CD4-positive, alpha-beta T cell treated with Interferon alpha-2 for 1 hour (primary cell): Measurements from ENCODE around the gene OVOL2.
"Not testable (repeated sequence)": the region's sequence is repeated elsewhere in the genome, so short reads cannot be mapped to it uniquely, and the experiment has no call there.

Experiments used
- DNase-seq, 2 donors: peaks; one replicate each; pipeline ENCODE4 v3.0.0-alpha.2; 2020 to 2022

Gene OVOL2

DNA sequence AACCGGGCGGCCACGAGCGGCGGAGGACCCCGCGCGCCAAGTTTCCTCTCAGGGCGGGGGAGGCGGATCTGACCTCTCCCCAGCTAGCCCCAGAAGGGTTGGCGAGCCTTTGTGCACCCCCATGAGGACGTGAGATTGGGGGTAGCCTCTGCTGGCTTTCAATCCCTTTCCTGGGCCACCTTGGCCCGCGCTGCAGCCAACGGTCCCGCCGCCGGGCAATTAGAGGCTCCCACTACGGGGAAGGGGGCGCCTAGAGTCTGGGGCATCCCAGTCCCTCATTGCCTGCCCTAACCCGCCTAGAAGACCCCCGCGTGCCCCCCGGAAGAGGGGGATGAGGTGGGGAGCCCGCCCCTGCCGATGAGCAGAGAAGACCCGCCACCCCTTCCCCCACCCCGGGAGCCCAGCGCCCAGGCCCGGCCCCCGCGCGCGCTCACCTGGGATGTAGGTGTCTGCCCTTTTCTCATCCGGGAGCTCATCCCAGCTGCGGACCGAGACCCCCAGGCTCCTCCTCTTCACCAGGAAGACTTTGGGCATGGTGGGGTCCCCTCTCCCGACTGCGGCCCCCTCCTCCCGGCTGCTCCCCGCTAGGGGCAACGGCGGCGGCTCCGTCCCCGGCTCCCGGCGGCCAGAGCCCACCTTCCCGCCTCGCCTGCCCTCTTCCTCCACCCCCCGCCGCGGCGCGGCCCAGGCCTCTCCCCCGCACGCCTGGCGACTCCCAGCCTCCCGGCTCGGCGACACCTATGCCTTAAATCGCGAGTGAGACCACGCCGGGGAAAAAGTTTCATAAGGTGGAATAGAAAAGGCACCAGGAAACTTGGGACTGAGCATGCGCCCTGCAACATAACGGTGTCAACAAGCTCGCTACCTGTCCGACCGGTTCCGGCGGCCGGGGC lies at the start of gene OVOL2:
OVOL2 (minus strand) TSS at position 816 of the 893 bp plus-strand sequence; CDS start at position 534, 282 bp downstream.
- DNase-seq, result no peak

DNA sequence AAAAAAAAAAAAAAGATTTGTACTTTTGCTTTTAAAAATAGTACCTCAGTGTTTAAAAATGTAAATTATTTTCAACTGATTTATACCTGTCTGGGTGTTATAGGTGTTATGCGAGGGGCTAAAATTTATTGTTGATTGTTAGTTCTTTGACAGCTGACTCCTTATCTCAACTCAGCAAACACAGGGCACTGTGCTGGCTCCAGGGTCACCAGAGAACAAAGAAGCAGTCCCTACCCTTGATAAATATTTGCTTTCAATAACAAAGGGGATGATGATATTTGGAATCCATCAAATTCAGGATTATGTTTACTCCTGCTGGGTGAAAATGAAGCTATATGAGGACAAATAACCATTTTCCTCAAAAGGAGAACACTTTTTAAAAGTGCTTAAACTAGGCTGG lies 45.8 kb upstream of the OVOL2 start:
- DNase-seq, result no peak

DNA sequence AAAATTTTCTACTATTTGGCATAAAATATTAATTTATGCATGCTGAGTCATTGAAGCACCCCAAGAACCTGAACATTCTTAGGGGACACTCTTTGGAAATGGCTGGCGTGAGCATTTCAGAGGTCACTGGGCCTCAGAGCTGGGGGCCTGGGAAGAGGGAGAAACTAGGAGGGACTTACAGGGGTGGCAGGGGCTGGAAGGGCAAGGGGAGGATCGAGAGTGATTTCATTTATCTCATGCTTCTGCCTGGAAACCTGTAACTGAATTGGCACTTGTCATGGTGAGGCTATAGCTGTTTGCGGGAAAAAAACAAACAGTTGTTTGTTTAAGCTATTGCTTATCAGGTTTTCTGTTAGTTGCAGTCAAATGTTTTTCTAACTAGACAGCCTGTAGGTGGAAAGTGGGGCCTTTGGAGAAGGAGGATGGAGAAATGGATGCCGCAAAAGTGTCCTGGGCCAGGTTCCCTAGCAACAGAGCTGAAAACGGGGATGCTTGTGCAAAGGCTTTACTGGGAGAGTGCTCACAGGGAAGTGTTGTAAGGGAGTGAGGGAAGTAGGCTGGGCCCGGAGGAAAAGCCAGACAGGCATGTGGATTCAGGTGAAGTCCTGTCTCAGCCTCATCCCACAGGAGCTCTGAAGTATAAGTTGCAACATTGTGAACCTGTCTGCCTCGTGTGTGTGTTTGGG lies 43.6 kb upstream of the OVOL2 start:
- no peak for DNase-seq

DNA sequence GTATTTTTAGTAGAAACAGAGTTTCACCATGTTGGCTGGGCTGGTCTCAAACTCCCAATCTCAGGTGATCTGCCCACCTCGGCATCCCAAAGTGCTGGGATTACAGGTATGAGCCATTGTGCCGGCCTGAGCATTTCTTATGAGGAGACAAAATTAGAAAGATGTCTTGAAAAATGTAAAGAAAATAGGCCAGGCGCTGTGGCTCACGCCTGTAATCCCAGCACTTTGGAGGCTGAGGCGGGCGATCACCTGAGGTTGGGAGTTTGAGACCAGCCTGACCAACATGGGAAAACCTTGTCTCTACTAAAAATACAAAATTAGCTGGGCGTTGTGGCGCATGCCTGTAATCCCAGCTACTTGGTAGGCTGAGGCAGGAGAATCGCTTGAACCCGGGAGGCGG lies 42.9 kb upstream of the OVOL2 start:
- not testable (repeated sequence) for DNase-seq

DNA sequence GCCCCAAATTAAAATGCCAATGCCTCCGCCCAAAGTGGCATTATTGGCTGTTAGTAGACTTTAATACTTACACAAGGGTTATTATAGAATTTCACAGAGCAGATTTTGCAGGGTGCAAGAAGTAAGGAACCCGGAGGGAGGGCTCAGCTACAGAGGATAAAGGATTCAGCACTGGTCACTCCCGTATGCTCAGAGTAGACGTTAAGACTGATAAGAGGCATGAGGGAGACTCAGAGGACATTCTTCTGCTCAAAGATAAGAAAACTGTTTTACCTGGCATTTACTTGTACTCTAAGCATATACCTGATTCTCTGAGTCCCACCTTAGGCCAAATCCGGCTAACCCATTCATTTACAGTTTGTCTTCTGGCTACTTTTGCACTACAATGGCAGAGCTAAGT lies 36.5 kb upstream of the OVOL2 start:
- no peak for DNase-seq

DNA sequence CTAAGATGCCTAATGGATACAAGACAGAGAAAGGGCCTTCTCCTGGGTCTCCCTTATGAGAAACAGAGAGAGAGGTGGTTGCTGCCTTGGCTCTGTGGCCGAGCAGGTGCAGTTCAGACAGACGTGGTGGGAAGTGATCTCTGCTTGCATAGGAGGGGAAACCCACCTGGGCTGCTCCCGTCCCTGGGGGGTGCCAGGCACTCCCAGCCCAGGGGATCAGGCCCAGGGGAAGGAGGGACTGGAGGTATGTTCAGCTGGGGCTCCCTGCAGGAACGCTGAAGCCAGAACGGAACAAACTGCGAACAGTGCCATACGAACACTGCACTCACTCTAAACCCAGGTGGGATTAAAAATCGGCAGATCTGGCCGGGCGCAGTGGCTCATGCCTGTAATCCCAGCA lies 35.7 kb upstream of the OVOL2 start:
- no peak for DNase-seq

DNA sequence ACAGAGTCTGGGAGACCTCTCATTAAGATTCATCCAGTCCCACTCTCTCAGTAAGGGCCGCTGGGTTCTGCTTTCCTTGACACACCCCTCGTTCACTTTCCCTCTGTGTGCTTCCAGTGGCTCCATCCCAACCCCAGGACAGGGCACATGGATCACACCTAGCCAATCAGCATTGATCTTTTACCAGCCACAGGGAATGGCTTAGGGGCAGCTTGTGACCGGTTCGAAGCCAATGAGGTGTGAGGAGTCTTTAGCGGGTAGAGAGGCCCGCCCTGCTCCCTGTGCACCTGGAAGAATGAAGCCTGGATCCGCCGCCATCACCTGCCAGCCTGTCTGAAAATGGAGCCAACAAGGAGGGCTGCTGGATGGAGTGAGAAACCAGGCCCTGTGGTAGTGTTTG lies 35.2 kb upstream of the OVOL2 start:
- no peak for DNase-seq

DNA sequence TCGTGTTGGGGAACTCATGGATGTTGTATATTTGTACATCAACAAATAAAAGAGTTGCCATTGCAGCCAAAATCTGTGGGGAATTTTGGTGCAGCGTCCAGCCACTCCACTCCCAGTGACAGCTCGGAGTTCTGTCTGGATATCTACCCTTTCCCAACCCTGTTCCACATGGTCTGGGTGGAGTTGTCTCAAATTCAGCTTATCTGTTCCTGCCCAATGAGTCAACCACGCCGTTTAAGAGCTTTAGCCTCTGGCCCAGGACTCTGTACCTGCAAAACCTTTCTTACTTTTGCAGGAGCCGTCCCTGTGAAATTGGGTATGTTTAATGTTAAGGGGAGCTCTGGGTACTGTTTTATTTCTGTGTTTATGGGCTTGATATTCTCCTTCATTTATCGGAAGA lies 33.9 kb upstream of the OVOL2 start:
- DNase-seq, result no peak

DNA sequence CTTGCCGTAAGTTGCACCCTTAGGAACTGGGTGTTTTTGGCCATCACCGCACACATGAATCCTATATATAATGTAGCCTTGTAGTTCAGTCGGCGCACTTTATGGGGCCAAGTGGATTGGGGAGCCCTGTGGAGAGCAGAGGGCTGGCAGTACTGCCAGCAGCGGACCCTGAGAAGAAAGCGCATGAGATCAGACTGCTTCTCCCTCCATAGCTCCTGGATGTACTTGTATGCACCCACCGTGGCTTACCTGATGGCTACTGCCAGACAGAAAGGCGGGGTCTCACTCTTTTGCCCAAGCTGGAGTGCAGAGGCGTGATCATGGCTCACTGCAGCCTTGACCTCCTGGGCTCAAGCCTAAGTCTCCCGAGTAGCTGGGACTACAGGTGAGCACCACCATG lies 32.8 kb upstream of the OVOL2 start:
- no peak for DNase-seq

DNA sequence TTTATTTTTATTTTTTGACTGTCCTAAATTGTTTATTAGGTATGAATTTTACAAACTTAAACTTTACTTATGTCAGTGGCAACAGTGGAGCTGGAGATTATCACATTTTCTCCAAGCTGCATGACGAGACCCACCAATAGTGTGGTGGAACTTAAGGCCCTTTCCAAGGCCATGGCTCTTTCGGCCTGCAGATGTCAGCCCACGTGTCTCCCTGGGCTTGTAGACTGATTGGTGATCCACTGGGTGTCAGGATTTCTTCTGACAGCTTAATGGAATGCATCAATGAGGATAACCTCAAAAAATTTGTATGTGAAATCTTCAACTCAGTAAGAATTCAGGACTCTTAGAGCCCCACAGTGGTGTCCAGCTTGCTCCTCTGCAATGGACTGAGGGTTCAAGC lies 32.3 kb upstream of the OVOL2 start:
- DNase-seq, result no peak

DNA sequence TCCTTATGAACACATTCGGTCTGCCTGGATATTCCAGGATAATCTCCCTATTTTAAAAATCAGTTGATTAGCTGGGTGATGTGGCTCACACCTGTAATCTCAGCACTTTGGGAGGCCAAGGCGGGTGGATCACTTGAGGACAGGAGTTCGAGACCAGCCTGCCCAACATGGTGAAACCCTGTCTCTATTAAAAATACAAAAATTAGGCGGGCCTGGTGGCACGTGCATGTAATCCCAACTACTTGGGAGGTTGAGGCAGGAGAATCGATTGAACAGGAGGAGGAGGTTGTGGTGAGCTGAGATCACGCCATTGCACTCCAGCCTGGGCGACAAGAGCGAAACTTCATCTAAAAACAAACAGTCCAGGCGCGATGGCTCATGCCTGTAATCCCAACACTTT lies 31.1 kb upstream of the OVOL2 start:
- not testable (repeated sequence) for DNase-seq

DNA sequence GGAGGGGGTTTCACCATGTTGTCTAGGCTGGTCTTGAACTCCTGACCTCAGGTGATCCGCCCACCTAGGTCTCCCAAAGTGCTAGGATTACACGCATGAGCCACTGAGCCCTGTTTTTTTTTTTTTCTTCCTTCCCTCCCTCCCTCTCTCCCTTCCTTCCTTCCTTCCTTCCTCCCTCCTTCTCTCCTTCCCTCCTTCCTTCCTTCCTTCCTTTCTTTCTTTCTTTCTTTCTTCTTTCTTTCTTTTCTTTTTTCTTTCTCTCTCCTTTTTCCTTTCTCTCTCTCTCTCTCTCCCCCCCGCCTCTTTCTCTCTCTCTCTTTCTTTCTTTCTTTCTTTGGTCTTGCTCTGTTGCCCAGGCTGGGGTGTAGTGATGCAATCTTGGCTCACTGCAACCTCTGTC lies 30.6 kb upstream of the OVOL2 start:
- DNase-seq, result not testable (repeated sequence)

DNA sequence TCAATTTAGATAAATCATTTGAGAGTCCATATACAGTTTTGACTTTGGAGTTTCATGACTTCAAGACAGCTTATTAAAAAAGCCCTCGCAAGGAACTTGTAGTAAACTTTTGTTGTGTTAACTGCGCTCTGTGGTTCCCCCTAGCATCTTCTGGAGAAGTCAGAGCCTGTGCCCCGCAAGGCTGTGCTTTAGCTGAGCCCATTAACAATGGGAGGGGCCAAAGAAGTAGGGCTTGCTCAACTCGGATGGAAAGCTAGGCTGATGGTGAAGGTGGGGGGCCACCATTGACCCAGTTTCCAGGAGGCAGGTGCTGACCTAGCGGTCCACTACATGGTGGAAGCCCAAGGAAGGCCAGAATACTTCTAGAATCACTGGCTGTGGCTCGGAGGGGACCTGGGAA lies 29.3 kb upstream of the OVOL2 start:
- no peak for DNase-seq

DNA sequence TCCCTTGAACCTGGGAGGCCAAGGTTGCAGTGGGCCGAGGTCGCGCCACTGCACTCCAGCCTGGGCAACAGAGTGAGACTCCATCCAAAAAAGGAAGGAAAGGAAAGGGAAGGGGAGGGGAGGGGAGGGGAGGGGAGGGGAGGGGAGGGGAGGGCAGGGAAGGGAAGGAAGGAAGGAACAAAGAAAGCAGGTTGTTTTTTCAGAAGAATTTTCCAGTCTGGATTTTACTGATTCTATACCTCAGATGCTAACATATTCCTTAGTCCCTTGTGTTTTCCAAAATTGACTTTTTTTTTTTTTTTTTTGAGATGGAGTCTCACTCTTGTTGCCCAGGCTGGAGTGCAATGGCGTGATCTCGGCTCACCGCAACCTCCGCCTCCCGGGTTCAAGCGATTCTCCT lies 23.1 kb upstream of the OVOL2 start:
- not testable (repeated sequence) for DNase-seq

DNA sequence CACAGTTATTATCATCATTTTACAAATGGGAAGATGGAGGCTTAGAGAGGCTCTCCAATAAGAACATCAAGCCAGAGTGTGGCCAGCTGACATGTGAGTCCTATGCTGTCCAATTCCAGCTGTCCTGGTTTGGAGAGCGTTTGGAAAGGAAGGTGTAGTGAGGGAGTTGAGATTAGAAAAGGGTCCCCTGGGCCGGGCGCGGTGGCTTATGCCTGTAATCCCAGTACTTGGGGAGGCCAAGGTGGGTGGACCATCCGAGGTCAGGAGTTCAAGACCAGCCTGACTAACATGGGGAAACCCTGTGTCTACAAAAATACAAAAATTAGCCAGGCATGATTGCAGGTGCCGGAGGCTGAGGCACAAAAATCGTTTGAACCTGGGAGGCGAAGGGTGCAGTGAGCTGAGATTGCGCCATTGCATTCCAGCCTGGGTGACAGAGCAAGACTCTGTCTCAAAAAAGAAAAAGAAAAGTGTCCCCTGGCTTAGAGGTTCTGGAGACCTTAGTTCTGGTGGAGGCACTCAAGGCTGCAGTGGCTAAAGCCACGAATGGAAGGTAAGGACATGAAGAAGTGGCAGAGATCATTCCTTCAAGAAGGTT lies 22.1 kb upstream of the OVOL2 start:
- no peak for DNase-seq

DNA sequence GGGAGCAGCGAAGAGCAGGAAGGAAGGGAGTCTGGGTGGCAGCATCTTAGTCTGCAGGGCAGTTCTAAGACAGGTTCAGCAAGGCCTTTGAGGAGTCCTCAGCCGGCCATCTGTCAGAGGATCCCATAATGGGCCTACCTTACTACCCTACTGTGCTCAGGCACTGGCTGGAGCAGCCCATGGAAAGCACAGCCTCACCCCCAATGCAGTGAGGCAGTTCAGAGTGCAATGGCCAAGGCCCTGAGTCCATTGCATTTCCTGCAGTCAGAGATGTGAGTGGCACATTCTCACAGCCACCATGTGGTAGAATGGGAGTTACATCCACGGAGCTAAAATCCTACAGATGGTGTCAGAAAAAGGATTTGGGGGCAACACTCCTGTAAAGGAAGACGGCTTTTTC lies 19.4 kb upstream of the OVOL2 start:
- no peak for DNase-seq

DNA sequence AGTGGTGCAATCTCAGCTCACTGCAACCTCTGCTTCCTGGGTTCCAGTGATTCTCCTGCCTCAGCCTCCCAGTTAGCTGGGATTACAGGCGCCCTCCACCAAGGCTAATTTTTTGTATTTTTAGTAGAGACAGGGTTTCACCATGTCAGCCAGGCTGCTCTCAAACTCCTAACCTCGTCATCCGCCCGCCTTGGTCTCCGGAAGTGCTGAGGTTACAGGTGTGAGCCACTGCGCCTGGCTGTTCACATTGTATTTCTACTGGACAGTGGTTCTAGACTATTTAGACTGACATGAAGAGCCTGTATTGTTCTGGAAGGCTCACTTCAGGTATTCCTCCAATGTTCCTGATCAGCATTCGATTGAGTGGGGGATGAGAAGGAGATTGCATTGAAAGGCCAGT lies 14.8 kb upstream of the OVOL2 start:
- DNase-seq, result no peak

DNA sequence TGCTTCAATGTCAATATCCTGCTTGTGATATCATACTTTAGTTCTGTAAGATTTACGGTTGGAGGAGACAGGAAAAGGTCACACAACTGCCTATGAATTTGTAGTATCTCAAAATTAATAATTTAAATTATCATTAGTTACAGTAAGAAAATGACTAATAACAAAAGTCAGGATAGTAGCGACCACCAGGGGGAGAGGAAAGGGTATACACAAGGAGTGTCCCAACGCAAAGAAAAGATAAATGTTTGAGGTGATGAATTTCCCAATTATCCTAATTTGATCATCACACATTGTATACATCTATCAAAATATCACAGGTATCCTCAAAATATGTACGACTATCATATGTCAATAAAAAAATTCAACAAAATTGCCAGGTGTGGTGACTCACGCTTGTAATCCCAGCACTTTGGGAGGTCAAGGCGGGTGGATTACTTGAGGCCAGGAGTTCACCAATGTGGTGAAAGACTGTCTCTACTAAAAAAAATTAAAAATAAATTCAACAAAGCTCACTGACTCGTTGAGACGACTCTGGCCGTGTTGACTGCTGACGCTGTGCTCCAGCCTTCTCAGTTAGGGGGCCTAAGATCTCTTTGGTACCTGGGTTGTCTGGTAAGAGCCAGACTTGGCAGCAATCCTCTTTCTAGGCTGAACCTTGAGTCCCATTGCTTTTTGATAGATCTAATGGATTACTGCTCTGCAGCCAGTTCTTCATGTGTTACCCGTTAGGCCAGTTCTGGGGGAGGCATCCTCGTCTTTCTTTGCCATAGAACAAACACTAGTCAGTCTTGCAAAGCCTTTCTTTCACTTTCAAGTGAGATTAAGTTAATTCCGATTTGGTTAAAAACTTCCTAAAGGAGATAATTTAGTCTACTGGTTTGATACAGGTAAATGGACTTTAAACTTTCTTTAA lies 9.0 kb upstream of the OVOL2 start:
- DNase-seq, result no peak

DNA sequence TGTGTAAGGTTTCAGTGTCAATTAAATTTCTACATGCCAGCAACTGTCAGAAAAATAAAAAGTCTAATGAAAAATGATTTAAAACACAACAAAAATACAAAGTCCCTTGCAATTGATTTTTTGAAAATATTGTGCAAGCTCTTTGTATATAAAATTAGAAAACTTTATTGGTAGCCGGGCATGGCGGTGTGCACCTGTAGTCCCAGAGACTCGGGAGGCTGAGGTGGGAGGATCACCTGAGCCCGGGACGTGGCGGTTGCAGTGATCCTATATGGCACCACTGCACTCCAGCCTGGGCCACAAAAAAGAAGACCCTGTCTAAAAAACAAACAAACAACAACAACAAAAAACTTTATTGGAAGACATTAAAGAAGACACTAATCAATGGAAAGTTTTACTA lies 6.0 kb upstream of the OVOL2 start:
- DNase-seq, result no peak

DNA sequence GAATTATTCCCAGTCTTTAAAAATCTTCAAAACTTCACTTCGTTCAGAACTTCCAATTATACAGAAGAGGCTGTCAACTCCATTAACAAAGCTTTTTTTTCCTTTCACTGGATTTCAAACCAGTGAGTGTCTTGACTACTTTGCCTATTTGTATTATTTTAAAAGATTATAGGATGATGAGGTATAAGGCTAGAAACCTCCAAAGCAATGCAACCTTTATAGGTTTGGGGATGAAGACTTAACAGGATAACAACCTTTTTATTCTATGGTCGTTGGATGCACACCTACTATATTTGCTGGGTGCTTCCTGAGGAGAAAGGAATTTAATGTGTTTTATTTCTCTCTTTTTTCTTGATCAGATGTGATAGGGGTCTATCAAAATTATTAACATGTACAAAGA lies 1.9 kb upstream of the OVOL2 start:
- DNase-seq, result no peak

DNA sequence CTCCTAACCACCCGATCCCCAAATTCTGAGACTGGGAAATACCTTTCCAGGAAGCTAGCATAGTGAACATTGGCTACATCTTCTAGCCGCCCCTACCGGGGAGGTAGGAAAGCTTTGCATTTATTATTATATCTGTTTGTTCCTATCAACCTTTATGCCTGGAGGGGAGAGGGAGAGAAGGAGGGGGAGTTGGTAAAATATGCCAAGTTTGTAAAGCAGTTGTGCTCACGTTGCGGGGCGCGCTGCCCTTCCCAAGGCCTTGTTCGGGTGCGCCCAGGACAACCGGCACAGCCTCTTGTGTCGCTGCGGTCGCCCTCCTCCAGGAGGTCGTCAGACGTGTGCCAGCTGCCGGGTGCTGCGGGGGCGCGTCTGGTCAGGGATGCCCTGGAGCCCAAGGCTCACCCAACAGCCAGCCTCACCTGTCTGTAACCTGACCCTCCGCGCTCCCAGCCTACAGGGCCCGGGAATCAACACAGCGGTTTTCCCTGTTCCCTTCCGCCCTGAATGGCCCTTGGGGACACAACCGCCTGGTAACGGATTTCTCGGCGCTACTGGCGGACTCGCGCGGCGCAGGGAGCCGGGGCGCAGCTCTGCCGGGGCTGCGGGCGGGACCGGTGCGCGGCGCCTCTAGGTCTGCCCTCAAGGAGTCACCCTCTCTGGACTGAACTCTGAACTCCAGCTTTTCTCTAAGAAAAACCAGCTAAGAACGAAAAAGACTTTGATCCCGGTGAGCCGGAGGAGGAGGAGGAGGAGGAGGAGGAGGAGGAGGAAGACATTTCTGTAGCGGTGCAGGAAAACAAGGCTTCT lies 1.1 kb upstream of the OVOL2 start:
- no peak for DNase-seq

DNA sequence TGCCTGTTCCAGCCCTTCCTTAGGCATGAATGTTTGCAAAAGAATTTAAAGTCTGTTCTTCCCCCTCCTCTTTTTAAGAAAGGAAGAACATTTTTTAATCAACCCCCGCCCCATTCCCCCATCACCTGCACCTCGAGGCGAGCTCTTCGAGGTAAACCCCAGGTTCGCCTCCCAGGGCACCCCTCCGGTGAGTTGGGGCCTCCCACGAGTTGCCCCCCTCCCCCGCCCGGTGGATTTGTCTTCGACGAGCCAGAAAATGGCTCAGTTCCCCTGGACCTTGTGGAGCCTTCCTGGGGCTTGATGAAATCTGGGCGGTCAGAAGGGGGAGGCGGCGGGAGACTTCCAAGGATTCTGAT lies 256 bp upstream of the OVOL2 start:
- DNase-seq, result no peak
